Activated naive CD8-positive, alpha-beta T cell (primary cell): ENCODE data around the gene DSTN.

Experiments used
- H3K27ac Mint-ChIP-seq: one replicate; pipeline ENCODE4 v1.8.0; 2021; ENCODE audit warnings: mixed read lengths
- H3K27me3 Mint-ChIP-seq: one replicate; pipeline ENCODE4 v1.8.0; 2021; ENCODE audit warnings: mixed read lengths
- H3K36me3 Mint-ChIP-seq: one replicate; pipeline ENCODE4 v1.8.0; 2021; ENCODE audit warnings: mixed read lengths
- H3K4me1 Mint-ChIP-seq: one replicate; pipeline ENCODE4 v1.8.0; 2021; ENCODE audit warnings: low read depth, mixed read lengths
- H3K4me3 Mint-ChIP-seq: one replicate; pipeline ENCODE4 v1.8.0; 2021; ENCODE audit warnings: mild to moderate bottlenecking, mixed read lengths
- H3K9me3 Mint-ChIP-seq: one replicate; pipeline ENCODE4 v1.8.0; 2021; ENCODE audit warnings: low read depth, mixed read lengths

The DSTN gene

GRCh38 chr20:17646961-17647301 is 77.1 kb downstream of the DSTN start:
- Mint-ChIP-seq H3K27ac (no peak overlapping the region), H3K9me3 (no peaks in the 10 kb centered on the region), H3K27me3 (no peaks in the 10 kb centered on the region), H3K36me3 (no peaks in the 10 kb centered on the region), H3K4me1 (peaks cover 2% of the 10 kb centered on the region), H3K4me3 (no peak overlapping the region)

- Mint-ChIP-seq H3K27me3 (no peaks in the 10 kb centered on the region), H3K9me3 (no peaks in the 10 kb centered on the region), H3K27ac (no peak overlapping the region), H3K4me1 (peaks cover 2% of the 10 kb centered on the region), H3K36me3 (no peaks in the 10 kb centered on the region), H3K4me3 (no peak overlapping the region)
These were observed 77.8 kb downstream of the DSTN start for GRCh38 chr20:17647391-17648314.

GRCh38 chr20:17648315-17648646 is 78.4 kb downstream of the DSTN start:
- no peaks in the 10 kb centered on the region for H3K36me3 Mint-ChIP-seq
- no peak overlapping the region for H3K27ac Mint-ChIP-seq
- H3K9me3 Mint-ChIP-seq: no peaks in the 10 kb centered on the region
- H3K27me3 Mint-ChIP-seq: no peaks in the 10 kb centered on the region
- peaks cover 2% of the 10 kb centered on the region for H3K4me1 Mint-ChIP-seq
- no peak overlapping the region for H3K4me3 Mint-ChIP-seq

GRCh38 chr20:17648791-17649730 is 79.2 kb downstream of the DSTN start:
- no peaks in the 10 kb centered on the region for H3K9me3 Mint-ChIP-seq
- H3K4me3 Mint-ChIP-seq: no peak overlapping the region
- H3K36me3 Mint-ChIP-seq: no peaks in the 10 kb centered on the region
- peaks cover 2% of the 10 kb centered on the region for H3K4me1 Mint-ChIP-seq
- H3K27ac Mint-ChIP-seq: no peak overlapping the region
- H3K27me3 Mint-ChIP-seq: no peaks in the 10 kb centered on the region

GRCh38 chr20:17650301-17651128 is 80.6 kb downstream of the DSTN start:
- no peaks in the 10 kb centered on the region for H3K27me3 Mint-ChIP-seq
- H3K4me1 Mint-ChIP-seq: peaks cover 2% of the 10 kb centered on the region
- H3K27ac Mint-ChIP-seq: no peak overlapping the region
- H3K9me3 Mint-ChIP-seq: no peaks in the 10 kb centered on the region
- peaks cover 2% of the 10 kb centered on the region for H3K36me3 Mint-ChIP-seq
- H3K4me3 Mint-ChIP-seq: no peak overlapping the region

- Mint-ChIP-seq H3K4me3 (no peak overlapping the region), H3K36me3 (peaks cover 2% of the 10 kb centered on the region), H3K27ac (no peak overlapping the region)
These were observed 81.4 kb downstream of the DSTN start for GRCh38 chr20:17651129-17651759.

GRCh38 chr20:17651760-17652388 is 82.0 kb downstream of the DSTN start:
- Mint-ChIP-seq H3K27ac (no peak overlapping the region), H3K4me3 (no peak overlapping the region), H3K4me1 (peaks cover 2% of the 10 kb centered on the region), H3K27me3 (no peaks in the 10 kb centered on the region), H3K9me3 (no peaks in the 10 kb centered on the region), H3K36me3 (peaks cover 2% of the 10 kb centered on the region)

More at GRCh38 chr20:17651129-17651759, 81.4 kb downstream of the DSTN start:
- H3K9me3 Mint-ChIP-seq: no peaks in the 10 kb centered on the region
- H3K4me1 Mint-ChIP-seq: peaks cover 2% of the 10 kb centered on the region
- no peaks in the 10 kb centered on the region for H3K27me3 Mint-ChIP-seq

- peaks cover 2% of the 10 kb centered on the region for H3K4me1 Mint-ChIP-seq
- H3K27ac Mint-ChIP-seq: no peak overlapping the region
- no peaks in the 10 kb centered on the region for H3K9me3 Mint-ChIP-seq
These were observed 82.5 kb downstream of the DSTN start for GRCh38 chr20:17652411-17652810.

GRCh38 chr20:17653835-17654648 is 84.2 kb downstream of the DSTN start:
- H3K27ac Mint-ChIP-seq: no peak overlapping the region
- no peak overlapping the region for H3K4me3 Mint-ChIP-seq

More at GRCh38 chr20:17652411-17652810, 82.5 kb downstream of the DSTN start:
- H3K4me3 Mint-ChIP-seq: no peak overlapping the region
- H3K27me3 Mint-ChIP-seq: no peaks in the 10 kb centered on the region
- H3K36me3 Mint-ChIP-seq: peaks cover 2% of the 10 kb centered on the region

GRCh38 chr20:17654649-17655285 is 84.9 kb downstream of the DSTN start:
- H3K4me1 Mint-ChIP-seq: no peaks in the 10 kb centered on the region
- H3K36me3 Mint-ChIP-seq: peaks cover 12% of the 10 kb centered on the region
- no peaks in the 10 kb centered on the region for H3K9me3 Mint-ChIP-seq
- H3K4me3 Mint-ChIP-seq: no peak overlapping the region
- no peaks in the 10 kb centered on the region for H3K27me3 Mint-ChIP-seq
- no peak overlapping the region for H3K27ac Mint-ChIP-seq

More at GRCh38 chr20:17653835-17654648, 84.2 kb downstream of the DSTN start:
- no peaks in the 10 kb centered on the region for H3K27me3 Mint-ChIP-seq
- H3K9me3 Mint-ChIP-seq: no peaks in the 10 kb centered on the region
- H3K36me3 Mint-ChIP-seq: peaks cover 12% of the 10 kb centered on the region
- H3K4me1 Mint-ChIP-seq: peaks cover 2% of the 10 kb centered on the region

GRCh38 chr20:17655286-17655651 is 85.4 kb downstream of the DSTN start:
- peaks cover 13% of the 10 kb centered on the region for H3K36me3 Mint-ChIP-seq

GRCh38 chr20:17655865-17656479 is 86.1 kb downstream of the DSTN start:
- Mint-ChIP-seq H3K4me3 (no peak overlapping the region), H3K27me3 (no peaks in the 10 kb centered on the region), H3K4me1 (no peaks in the 10 kb centered on the region), H3K36me3 (peaks cover 14% of the 10 kb centered on the region), H3K9me3 (no peaks in the 10 kb centered on the region), H3K27ac (no peak overlapping the region)

More at GRCh38 chr20:17655286-17655651, 85.4 kb downstream of the DSTN start:
- Mint-ChIP-seq H3K27ac (no peak overlapping the region), H3K9me3 (no peaks in the 10 kb centered on the region), H3K27me3 (no peaks in the 10 kb centered on the region), H3K4me3 (no peak overlapping the region), H3K4me1 (no peaks in the 10 kb centered on the region)
